ENCODE results near the gene TRPV4.
"Not testable (repeated sequence)": the region's sequence is repeated elsewhere in the genome, so short reads cannot be mapped to it uniquely, and the experiment has no call there.

Gene TRPV4

DNA sequence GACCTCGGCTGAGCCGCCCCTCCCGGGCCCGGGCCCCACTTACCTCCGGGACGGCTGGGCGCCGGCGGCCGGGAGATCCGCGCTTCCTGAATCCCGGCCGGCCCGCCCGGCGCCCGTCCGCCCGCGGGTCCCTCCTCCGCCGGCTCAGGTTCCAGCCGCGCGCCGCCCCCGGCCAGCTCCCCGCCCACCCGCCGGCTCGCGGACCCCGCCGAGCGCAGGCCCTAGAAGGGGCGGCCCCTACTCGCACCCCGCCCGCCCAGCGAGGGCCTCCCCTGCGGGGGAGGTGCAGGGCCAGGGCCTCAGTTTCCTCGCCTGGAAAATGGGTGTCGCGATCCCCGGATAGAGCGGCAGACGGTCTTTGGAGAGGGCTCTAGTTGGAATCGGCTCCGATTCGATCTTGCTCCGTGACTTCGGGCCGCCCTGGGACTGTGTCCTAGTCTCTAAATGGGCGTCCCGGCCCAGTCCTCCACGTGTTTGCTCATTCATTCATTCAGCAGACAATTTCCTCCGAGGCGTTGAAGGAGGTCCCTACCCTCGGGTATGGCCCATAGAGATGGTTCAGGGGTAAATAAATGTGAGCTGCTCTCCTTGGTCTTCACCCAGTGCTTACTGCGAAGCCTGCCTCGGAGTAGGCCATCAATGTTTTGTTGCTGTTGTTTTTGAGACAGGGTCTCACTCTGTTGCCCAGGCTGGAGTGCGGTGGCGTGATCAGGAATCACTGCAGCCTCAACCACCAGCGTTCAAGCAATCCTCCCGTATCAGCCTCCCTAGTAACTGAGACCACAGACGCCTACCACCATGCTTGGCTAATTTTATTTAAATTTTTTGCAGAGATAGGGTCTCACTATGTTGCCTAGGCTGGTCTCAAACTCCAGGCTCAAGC lies at the start of gene TRPV4:
TSS of gene TRPV4 (minus strand) at position 92 of the 883 bp plus-strand sequence. CDS start 18,602 bp downstream, outside the sequence.
- DNase-seq: peak; percentile 33

DNA sequence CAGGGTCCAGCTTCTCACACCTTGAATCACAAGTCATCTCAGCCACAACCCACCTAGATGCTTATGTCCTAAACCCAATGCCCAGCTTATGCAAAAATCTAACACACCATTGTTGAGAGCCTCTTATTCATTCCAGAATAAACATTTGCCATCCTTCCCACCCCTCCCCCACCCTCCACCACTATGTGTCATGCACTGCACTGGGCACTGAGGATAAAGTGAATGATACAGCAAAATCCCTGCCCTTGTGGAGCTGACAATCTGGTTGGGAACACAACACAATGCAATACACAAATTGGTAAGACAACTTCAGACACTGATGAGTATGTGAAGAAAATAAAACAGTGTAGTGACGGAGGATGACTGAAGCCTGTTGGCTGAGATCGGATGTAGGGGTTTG lies 48.6 kb upstream of the TRPV4 start:
- DNase-seq: no peak

DNA sequence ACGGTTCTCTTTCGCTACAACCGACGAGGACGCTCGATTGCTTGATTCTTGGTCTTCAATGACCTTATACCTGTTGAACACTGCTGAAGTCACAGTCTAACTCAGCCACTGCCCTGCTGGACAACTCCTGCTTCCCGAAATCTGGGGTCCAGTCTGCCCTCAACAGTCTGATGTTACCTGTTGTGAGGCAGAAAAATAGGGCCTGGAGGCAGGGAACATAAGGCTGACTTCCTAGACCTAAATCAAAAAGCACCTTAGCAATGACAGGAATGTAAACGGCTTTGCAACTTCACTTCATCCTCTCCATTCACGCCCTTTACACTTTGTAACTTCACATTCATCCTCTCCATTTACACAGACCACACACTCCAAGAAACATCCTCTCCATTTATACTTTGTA lies 47.7 kb upstream of the TRPV4 start:
- DNase-seq: no peak

DNA sequence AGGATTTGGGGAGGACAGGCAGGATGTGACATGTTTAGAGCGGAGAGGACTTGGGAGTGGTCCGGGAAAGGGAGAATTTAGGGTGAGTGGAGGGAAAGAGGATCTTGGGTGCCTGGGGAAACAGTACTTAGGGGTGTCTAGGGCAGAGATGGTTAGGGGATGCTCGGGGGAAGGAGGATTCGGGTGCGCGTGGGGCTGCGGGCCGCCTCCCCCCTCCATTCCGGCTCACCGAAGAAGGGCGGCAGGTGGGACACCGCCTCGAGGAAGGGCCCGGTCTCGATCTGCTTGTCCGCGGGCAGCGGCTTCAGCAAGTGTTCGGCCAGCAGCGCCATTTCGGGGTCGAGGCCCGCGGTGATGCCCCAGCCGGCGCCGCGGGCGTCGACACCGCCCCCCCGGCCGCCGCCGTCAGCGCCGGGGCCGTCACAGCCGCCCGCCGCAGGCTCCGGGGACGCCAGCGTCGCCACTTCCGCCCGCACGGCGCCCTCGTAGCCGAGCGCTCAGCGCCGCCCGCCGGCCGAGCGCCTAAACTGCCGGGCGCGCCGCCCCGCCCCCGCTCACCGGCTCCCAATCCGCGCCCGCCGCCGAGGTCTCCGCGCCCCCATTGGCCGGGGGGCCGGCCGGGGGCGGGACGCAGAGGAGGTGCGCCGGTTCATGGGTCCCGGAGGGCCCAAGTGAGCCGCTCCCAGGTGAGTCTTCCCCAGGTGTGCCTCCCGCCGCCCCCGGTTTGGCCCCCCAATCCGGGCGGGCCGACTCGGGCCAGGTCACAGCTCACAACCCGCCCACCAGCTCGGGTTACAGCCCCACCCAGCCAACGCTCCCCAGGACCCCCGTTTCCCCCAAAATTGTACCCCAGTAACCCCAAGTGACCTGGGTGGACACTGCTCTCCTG lies 47.1 kb upstream of the TRPV4 start, which contains the start of gene GLTP:
TSS of gene GLTP (minus strand) at position 499 of the 889 bp plus-strand sequence. CDS start at position 332, 167 bp downstream.
- DNase-seq: peak; percentile 72

DNA sequence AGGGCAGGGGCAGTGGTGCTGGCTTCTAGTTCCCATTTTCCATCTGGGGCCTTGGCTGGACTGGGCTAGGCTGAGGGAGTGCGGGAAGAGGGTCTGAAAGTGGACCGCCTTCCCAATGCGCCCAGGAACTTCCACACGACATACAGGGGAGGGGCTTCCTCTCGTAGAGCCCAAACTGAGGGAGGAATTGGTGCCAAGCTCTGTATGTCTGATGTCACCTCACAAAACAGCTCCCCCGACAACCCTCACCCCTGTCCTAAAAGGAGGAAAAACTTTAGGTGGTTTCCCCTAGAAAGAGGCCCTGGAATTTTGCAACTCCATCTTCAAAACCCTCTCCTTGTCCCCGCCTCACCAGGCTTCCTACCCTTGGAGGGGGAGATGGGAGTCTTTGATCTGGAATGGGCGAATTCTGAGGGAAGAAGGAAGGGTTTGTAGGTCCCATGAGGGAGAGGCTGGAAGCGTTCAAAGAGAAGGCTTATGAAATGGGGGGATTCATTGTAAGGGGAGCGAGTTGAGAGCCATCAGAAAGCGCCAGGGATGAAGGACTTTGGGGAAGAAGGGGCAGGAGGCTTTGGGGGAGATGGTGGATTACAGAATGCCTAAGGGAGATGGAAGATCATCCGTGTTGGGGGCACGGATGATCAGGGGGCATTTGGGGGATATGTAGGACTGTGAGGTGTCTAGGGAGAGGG lies 46.3 kb upstream of the TRPV4 start:
- no peak for DNase-seq

DNA sequence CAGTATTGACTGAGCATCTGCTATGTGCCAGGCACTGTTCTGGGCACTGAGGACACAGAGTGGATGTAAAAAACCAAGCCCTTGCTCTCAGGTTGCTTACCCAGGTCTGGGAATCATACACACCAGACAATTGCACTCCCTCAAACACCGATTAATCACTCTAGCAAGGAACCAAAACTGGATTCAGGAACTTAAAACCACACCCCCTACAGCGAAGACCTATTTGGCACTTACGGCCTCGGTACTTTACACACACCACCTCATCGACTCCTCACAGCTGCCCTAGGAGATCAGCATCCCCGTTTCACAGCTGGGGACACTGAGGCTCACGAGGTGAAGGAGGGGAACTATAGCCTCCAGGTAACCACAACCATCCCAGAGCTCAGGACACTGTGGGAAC lies 45.6 kb upstream of the TRPV4 start:
- DNase-seq: no peak

DNA sequence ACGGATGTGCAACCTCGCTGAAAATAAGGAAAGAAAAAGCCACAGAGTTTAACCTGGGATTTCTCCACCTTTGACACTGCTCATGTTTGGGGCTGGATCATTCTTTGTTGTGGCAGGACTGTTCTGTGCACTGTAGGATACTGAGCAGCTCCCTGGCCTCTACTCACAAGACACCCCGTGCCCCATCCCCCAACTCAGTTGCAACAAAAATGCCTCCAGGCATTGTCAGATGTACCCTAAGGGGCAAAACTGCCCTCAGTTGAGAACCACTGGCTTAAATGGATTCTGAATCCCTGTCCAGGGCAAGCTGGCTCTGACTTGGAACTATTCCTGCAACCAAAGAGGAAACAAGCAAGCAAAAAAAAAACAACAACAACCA lies 45.0 kb upstream of the TRPV4 start:
- DNase-seq: no peak

DNA sequence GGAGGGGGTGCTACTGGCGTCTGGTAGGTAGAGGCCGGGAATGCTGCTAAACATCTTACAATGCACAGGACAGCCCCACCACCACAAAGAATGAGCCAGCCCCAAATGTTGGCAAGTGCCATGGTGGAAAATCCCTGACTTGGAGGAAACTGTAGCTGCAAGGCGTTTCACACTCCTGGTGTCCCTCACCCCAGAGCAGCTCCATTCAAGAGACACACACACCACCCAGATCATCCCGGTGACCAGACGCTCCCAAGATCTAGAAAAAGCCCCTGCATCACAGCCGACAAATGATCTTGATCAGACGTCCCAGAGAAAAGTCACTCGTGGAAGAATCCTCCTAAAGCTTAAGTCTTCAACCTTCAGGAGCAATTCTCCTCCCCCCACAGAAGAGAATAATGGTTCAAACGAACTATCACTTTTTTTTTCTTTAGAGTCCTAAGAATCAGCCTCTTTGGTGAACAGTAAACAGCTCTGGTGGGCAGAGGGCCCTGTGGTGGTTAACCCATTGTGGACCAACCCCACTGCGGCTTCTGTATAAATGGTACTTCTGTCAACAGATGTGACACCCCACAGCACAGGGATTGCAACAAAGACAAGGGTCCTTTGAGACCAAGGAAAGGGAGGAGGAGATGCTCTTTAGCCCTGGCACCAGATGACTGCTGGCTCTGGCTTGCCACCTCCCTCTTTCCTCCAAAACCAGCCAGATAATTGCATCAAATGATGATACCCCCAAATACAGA lies 44.5 kb upstream of the TRPV4 start:
- no peak for DNase-seq

DNA sequence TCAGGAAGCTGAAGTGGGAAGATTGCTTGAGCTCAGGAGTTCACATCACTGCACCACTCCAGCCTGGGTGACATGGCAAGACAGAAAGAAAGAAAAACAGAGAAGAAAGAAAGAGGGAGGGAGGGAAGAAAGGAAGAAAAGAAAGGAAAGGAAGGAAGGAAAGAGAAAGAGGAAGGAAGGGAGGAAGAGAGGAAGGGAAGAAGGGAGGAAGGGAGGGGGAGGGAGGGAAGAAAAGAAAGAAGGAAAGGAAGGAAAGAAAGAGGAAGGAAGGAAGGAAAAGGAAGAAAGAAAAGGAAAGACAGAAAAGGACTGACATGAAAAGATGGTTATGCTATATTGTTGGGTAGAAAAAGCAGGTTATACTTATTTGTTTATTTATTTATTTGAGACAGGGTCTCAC lies 43.2 kb upstream of the TRPV4 start:
- no peak for DNase-seq

DNA sequence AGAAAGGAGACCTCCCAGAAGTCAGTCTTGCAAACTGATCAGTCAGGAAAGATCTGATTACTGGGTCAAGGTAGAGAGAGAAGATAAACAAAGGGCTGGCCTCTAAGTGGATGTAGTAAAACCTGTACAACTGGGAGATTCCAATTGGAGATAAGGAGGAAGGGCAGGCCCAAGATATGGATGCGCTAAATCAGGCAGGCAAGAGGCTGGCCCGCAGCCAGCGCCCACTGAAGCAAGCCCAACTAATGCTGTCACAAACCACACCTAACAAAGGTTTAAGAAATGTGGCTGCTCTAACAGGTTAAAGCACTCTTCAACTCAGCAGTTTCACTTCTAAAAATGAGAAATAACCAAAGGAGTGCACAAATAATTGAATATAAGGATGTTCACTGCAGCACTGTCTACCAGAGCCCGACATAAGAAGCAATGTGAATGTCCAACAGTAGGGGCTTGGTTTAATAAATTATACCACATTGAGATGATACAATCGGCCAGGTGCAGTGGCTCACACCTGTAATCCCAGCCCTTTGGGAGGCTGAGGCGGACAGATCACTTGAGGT lies 42.5 kb upstream of the TRPV4 start:
- DNase-seq: no peak

DNA sequence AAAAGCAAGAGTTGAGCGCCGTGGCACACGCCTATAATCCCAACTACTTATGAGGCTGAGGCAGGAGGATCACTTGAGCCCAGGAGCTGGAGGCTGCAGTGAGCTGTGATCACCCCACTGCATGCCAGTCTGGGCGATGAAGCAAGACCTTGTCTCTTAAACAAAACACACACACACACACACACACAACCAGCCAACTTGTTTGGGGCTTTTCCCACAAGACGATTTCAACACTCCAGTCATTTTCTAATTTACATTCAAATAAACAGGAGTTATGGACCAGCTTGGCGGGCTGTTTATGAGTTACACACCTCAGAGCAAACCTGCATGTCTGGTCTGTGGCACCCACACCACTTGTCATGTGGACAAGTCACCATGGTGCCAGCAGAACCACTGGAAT lies 40.5 kb upstream of the TRPV4 start:
- no peak for DNase-seq

DNA sequence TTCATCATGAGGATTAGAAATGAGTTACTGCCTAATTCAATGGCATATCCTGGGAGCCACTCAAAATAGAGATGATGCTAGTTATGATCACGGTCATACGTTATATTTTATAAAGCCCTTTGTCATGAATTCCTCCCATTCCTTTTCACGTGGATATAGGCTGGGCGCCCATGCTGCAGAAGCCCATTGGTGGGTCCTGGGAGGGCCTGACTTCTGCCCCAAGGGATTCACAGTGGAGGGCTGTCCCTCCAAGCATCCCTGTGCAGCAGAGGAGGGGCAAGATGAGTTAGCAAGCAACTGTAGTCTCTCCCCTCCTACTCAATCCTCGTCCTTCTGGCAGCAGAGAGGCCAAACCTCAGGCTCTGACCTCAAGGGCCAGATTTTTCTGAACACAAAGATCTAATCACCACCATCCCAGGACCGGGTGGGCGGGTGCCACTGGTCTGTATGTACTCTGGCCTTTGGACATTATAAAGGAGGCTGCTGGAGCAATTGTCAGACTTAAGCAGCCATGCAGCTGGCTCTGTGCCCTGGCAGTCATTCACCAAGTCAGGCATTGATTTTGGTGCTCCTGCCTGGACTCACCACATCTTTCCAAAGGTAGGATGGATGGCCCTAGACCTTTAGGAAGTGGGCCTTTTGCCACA lies 38.6 kb upstream of the TRPV4 start:
- no peak for DNase-seq

DNA sequence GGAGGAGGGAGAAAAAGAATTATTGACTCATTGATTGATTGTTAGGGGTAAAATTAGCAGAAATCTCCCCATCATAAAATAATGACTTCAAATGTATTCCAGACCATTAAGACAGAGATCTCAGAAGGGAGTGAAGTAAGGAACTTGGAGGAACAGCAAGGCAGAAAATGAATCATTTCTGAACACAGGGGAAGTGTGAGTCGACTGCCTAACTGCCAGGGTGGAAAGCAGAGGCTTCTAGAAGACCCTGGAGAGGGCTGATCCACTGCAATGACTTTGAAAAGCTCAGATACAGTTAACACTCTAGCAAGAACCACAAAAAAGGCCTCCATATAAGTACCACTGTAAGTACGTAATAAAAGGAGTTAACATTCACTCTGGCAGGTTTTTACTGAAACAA lies 37.5 kb upstream of the TRPV4 start:
- DNase-seq: peak; percentile 51

DNA sequence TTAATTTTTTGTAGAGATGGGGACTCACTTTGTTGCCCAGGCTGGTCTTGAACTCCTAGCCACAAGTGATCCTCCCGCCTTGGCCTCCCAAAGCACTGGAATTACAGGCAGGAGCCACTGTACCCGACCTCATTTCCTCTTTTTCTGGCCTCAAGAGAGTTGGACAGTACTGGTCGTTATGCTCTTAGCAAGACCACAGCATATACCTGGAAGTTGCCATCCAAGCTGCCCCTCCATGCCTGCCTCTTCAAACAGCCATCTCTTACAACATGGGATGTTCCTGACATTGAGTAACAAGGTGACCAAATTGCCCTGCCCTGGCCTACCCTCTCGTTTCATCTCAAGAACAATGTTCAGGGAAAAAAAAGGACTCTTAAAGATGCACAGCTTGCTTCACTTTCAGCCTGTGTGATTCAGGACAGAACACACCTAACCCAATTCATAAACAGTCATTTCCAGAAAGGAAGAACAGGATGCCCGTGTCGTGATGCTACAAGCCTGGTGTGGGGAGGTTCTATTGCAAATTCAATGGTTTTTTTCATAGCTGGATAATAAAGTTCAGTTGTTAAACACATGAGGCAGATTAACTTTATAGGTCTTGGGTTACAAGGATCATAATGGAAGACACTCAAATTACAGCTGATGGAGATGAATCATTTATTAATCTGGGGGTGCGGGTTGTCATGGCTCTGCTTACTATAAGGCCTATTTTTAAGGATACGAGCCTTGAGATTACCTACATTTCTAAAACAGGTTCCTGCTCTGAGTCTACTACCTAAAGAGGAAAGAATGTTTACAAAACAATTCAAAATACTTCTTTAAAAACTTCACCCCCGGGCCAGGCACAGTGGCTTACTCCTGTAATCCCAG lies 35.2 kb upstream of the TRPV4 start:
- DNase-seq: no peak

DNA sequence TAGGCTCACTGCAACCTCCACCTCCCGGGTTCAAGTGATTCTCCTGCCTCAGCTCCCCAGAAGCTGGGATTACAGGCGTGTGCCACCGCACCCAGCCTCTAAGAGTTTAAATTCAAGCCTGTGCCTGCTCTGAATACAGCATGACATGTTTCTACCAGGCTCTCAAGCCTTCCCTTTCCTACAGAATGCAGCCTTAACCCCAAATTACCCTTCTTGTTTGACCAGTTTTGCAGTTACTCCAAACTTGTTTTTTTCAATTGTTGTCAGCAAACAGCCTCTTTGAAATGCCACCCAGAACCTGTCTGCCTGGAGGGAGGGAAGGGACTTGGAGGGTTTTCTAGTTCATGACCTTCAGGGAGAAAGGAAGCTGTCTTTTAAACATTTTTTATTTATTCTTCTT lies 31.7 kb upstream of the TRPV4 start:
- DNase-seq: no peak

DNA sequence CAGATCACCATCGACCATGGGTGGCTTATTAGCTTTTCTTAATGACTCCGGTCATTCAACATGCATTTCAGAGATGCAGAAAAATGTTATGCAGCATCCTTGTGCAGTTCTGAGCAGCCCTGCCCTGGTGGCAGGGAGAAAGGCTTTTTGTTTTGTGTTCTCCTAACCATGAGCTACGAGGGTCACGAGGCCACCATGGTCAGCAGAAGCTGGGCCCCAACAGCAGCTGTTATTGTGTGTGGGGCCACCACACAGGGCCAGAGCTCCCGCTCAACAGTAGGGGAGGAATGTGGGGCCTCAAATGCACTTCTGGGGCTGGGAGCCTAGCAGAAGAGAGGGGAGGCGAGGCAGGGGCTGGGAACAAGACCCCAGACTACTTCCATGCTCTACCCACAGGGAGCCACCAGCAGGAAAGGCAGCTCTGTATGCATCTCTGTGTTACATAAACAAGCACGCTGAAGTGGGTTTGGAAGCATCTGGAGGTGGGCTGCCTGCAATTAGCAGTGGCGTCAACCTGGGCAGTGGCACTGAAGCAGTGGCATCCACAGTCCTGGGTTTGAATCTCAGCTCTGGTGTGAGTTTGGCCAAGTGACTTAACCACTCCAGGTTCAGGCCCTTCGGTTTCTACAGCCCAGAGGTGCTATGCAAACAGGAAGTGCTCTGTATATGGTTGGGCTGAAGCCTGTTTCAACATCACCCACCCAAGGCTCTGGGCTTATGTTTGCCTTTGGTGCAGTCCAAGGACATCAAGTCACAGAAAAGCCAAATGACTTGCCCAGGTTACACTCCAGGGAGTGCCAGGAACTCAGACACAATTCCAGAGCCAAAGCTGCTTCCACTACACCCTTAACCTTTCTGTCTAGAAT lies 30.9 kb upstream of the TRPV4 start:
- DNase-seq: no peak

DNA sequence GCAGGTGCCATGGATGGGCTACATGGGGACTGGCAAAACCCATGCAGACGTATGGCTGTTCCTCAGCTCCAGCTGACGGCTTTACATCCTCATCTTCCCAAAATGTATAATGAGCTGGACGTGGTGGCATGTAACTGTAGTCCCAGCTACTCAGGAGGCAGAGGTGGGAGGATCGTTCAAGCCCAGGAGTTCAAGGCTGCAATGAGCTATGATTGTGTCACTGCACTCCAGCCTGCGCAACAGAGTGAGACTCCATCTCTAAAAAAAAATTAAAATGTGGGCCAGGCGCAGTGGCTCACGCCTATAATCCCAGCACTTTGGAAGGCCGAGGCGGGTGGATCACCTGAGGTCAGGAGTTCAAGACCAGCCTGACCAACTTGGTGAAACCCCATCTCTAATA lies 29.3 kb upstream of the TRPV4 start:
- not testable (repeated sequence) for DNase-seq

DNA sequence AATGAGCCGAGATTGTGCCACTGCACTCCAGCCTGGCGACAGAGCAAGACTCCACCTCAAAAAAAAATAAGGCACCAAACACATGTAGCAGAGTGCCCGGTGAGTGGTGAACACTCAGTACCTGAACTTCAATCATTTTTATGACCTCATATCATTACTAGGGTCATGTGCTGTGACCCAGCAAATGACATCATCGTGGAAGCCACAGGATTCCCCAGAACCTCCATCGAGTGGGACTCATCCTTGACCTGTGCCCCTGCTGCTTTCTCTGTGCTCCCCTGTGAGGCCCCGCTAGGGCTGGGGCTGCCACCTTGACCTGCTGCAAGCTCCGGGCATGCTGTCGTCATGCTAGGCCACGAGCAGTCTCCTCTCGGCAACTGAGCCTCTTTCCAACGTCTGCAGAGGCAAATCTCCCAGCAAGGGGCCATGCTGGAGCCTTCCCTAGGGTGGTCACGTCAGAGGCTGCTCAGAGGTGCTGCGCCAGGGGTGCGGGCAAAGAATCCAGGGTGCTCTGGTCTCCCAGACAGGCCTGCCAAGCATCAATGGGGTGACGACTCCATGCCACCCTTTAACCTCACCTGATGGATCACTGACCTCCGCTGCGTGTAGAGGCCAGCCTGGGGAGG lies 28.6 kb upstream of the TRPV4 start:
- no peak for DNase-seq

DNA sequence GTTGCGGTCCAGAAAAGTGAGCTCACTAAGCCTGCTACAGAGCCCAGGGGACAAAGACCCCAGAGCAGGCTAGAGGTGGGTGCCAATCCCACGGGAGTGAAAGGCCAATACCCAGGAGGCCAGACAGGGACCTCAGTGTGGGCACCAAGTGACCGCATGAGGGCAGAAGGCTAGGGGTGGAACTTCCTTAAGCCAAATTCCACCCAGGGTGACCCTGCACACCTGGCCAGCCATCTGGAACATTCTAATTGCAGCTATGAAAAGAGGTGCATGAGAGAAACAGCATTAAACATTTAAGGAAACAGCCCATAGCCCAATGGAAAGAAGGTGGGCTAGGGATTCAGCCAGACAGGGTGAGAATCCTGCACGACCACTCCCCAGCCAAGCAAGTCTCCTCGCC lies 27.8 kb upstream of the TRPV4 start:
- DNase-seq: no peak
